Aorta (tissue), 5 donors: ENCODE results near the gene EEFSEC. TPM values are rescaled to one million over a fixed set of nuclear protein-coding genes. Genes with fewer than 3 reads are reported as not detected.

ENCODE experiments used
- ATAC-seq: fragments of 200-7000 bp; cut with Tn5 transposase; one replicate; pipeline ENCODE4 v1.9.1; 2022; ENCODE audit warnings: moderate library complexity; ENCODE audit not compliant: low FRiP score
- DNase-seq, 2 donors: peaks; one replicate each; pipeline ENCODE4 v3.0.0-alpha.2; 2020
- H3K27ac ChIP-seq, 2 donors: one replicate each; pipeline ENCODE4 v1.5.1; 2013; ENCODE audit warnings: low read length in 2 of 2, mild to moderate bottlenecking in 2 of 2, moderate library complexity in 2 of 2, control low read depth in 1 of 2, inconsistent platforms in 1 of 2, low read depth in 1 of 2
- H3K27me3 ChIP-seq, 2 donors: one replicate each; pipeline ENCODE4 v1.6.1; 2013; ENCODE audit warnings: control low read depth in 1 of 2, low read length in 1 of 2, mild to moderate bottlenecking in 1 of 2, moderate library complexity in 1 of 2; ENCODE audit not compliant: insufficient read depth in 2 of 2, control insufficient read depth in 1 of 2
- H3K36me3 ChIP-seq, 2 donors: one replicate each; pipeline ENCODE4 v1.6.1; 2013; ENCODE audit warnings: control low read depth in 1 of 2, low read length in 1 of 2, mild to moderate bottlenecking in 1 of 2; ENCODE audit not compliant: insufficient read depth in 2 of 2, control insufficient read depth in 1 of 2
- H3K4me1 ChIP-seq, 2 donors: one replicate each; pipeline ENCODE4 v1.6.1; 2013; ENCODE audit warnings: low read length in 2 of 2, control low read depth in 1 of 2, mild to moderate bottlenecking in 1 of 2, moderate library complexity in 1 of 2; ENCODE audit not compliant: insufficient read depth in 2 of 2, control insufficient read depth in 1 of 2
- H3K4me3 ChIP-seq, 2 donors: one replicate each; pipeline ENCODE4 v1.5.1; 2013; ENCODE audit warnings: low read length in 2 of 2, control low read depth in 1 of 2, mild to moderate bottlenecking in 1 of 2
- H3K9me3 ChIP-seq: one replicate; pipeline ENCODE4 v1.6.1; 2013; ENCODE audit warnings: mild to moderate bottlenecking, low read length; ENCODE audit not compliant: control insufficient read depth
- WGBS, 2 donors: extraction: QIAGEN DNeasy Blood & Tissue Kit; methylation state at CpG; one replicate each; pipeline ENCODE4 v1.1.7; 2013; 5-methylcytosine and 5-hydroxymethylcytosine counted together
- intact Hi-C, 2 donors: fragments of 100-400 bp; cut with DNase I; formaldehyde crosslinking; loops; one replicate each; pipeline versions ENCODE4 v1.14.2 to v1.15.0; 2022
- polyA plus RNA-seq, 2 donors: library from polyadenylated mRNA; stranded (reverse); fragments of 200-250 nt; gene quantifications; one replicate each; pipeline ENCODE4 v1.2.3, GENCODE V29; 2013
- total RNA-seq, 2 donors: library from RNA; stranded (reverse); fragmentation: NEBNext Ultra II Directional; extraction: Animal tissue kit (Norgen Biotek cat#: 25700); gene quantifications; one replicate each; pipeline ENCODE4 v1.2.1, GENCODE V29; 2021
- donor health status: healthy with polysubstance abuse.
- donor health status: Bipolar disorder and iron deficiency.
- donor health status: DM: no; HTN: no; CAD: no.
- donor health status: DM: no; HTN: no; CAD: no.
- donor health status: DM: yes; HTN: yes; CAD: no.

The EEFSEC gene
- total and polyA plus RNA-seq, 4 donors = 3.5 to 18.8 (median 11.6) TPM

DNA sequence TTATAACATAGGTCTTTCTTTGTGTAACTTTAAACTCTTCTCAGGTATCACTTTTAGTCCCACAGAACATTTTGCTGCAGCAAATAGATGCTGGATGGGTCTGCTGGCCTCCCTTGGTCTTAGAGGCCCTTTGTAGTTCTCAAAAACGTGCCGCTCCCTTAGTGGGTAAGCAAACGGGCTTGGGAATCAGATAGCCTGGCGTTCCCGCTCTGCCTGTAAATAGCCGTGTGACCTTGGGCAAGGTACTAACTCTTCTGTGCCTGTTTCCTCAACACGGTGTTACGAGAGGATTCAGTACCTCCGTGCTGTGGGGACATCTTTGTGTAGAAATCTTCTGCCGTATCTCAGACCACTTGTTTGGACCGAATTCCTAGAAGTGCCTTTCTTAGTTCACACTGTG is 249.0 kb downstream of the EEFSEC start:
- ATAC-seq = no peak
- H3K36me3 ChIP-seq = no peaks in the 10 kb centered on the region
- no peak for DNase-seq
- no peaks in the 10 kb centered on the region for H3K9me3 ChIP-seq
- H3K4me3 ChIP-seq = no peak overlapping the region
- no peaks in the 10 kb centered on the region for H3K4me1 ChIP-seq
- H3K27ac ChIP-seq = no peak overlapping the region
- 88 to 89% methylated on average over 11 of the region's 11 CpGs for WGBS, 2 donors
- no peaks in the 10 kb centered on the region for H3K27me3 ChIP-seq
- intact Hi-C loops = no loop called here

DNA sequence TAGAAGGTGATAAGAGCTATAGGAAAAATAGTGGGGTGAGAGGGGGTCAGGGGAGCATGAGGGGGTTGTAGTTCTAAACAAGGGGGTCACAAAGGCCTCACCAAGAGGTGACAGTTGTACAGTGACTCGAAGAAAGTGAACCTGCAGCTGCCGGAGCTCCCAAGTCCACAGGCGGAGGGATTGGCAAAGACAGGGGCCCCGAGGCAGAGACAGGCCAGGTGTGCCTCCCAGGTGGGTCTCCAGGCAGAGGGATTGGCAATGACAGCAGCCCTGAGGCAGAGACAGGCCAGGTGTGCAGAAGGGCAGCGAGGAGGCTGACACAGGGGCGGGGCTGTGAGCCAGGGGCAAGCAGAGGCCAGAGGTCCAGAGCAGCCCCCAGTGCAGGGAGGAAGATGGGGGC is 249.7 kb downstream of the EEFSEC start:
- Histone ChIP-seq H3K4me1 (no peaks in the 10 kb centered on the region), H3K27ac (no peak overlapping the region), H3K27me3 (no peaks in the 10 kb centered on the region), H3K9me3 (no peaks in the 10 kb centered on the region), H3K4me3 (no peak overlapping the region), H3K36me3 (no peaks in the 10 kb centered on the region)
- ATAC-seq (no peak), DNase-seq (no peak)
- intact Hi-C loops = no loop called here
- 92 to 94% methylated on average over 6 of the region's 6 CpGs for WGBS, 2 donors

DNA sequence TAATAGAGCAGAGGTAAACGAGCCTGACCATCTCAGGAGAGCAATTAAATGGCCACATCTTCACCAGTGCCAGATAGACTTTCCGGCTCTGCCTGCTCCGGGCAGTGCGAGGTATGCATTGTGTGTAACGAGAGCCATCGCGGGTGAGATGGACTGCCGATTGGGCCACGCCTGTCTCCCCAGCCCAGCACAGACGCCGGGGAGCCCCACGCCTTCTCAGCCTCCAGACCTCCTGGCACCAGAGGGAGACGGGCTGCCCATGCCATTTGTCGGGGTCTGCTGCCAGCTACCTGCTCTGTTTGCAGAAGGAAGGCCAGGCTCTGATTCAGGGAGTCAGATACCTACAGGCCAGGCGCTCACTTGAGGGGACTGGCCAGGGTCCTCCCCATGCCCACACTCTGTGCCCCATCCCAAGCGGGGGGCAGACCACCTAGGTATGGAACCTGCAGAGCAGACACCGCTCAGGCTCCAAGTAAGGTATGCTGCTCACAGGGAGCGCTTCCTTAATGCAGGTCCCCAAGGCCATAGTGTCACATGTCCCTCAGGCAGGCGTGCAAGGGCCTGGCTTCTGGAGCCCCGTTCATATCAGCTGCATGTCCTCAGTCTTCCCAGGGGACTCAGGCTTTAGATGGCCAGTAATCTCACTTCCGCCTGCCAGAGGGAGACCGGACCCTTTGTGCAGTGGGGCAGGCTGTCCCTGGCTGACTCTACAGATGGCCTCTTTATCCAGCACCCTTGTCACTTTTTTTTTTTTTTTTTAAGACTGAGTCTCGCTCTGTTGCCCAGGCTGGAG is 251.2 kb downstream of the EEFSEC start:
- H3K9me3 ChIP-seq = no peaks in the 10 kb centered on the region
- H3K27ac ChIP-seq = no peak overlapping the region
- no peaks in the 10 kb centered on the region for H3K27me3 ChIP-seq
- ATAC-seq (no peak), DNase-seq (no peak)
- no peak overlapping the region for H3K4me3 ChIP-seq
- intact Hi-C loops = no loop called here
- WGBS, 2 donors = 81 to 84% methylated on average over 23 of the region's 23 CpGs
- no peaks in the 10 kb centered on the region for H3K4me1 ChIP-seq
- no peaks in the 10 kb centered on the region for H3K36me3 ChIP-seq

DNA sequence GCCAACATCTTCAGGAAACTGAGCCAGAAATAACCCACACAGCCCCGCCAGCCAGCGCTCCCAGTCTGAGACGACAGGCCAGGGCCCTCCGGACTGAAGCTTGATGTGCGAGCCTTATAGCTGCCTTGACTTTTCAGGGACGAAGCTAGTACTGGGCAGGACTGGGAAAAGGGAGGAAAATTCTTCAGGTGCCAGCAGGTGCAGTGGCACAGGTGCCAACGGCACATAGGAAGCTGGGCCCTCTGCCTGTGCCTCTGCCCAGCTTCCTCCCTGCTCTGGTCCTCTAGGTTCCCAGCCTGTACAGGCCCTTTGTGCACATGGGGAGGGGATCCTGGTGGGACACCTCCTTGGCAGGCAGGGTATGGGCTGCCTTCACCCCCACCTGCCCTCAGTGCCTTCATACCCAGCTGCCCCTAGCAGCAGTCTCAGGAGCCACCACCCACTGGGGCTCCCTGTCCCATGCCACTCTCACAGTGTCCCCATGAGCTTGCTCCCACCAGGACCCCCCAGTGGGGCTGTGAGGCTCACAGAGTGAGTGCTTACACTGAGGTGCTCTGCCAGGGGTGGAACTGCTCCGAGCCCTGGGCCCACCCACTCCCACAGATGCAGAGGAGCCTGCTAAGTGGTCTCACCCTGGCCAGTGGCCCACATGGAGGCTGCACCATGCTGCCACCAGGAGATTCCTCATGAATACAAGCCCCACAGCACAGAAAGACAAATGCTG is 252.4 kb downstream of the EEFSEC start:
- intact Hi-C loops = no loop called here
- H3K9me3 ChIP-seq = no peaks in the 10 kb centered on the region
- H3K27me3 ChIP-seq = no peaks in the 10 kb centered on the region
- no peaks in the 10 kb centered on the region for H3K4me1 ChIP-seq
- H3K27ac ChIP-seq = no peak overlapping the region
- ATAC-seq (no peak), DNase-seq (no peak)
- WGBS, 2 donors = 87 to 89% methylated on average over 8 of the region's 8 CpGs
- H3K36me3 ChIP-seq = no peaks in the 10 kb centered on the region
- no peak overlapping the region for H3K4me3 ChIP-seq

GRCh38 chr3:128407247-128407646 is 254.0 kb downstream of the EEFSEC start:
- no peaks in the 10 kb centered on the region for H3K36me3 ChIP-seq
- H3K9me3 ChIP-seq = no peaks in the 10 kb centered on the region
- intact Hi-C loops = no loop called here
- DNase-seq = no peak
- no peaks in the 10 kb centered on the region for H3K4me1 ChIP-seq
- ATAC-seq = no peak
- H3K4me3 ChIP-seq = no peak overlapping the region
- no peaks in the 10 kb centered on the region for H3K27me3 ChIP-seq
- 91 to 92% methylated on average over 7 of the region's 7 CpGs for WGBS, 2 donors
- no peak overlapping the region for H3K27ac ChIP-seq

GRCh38 chr3:128408012-128408692 is 254.9 kb downstream of the EEFSEC start:
- Histone ChIP-seq H3K27me3 (no peaks in the 10 kb centered on the region), H3K4me1 (no peaks in the 10 kb centered on the region), H3K36me3 (no peaks in the 10 kb centered on the region), H3K4me3 (no peak overlapping the region), H3K27ac (no peak overlapping the region), H3K9me3 (no peaks in the 10 kb centered on the region)
- intact Hi-C loops = no loop called here
- WGBS, 2 donors = 95 to 96% methylated on average over 14 to 19 of the region's 19 CpGs
- no peak for ATAC-seq
- no peak for DNase-seq

DNA sequence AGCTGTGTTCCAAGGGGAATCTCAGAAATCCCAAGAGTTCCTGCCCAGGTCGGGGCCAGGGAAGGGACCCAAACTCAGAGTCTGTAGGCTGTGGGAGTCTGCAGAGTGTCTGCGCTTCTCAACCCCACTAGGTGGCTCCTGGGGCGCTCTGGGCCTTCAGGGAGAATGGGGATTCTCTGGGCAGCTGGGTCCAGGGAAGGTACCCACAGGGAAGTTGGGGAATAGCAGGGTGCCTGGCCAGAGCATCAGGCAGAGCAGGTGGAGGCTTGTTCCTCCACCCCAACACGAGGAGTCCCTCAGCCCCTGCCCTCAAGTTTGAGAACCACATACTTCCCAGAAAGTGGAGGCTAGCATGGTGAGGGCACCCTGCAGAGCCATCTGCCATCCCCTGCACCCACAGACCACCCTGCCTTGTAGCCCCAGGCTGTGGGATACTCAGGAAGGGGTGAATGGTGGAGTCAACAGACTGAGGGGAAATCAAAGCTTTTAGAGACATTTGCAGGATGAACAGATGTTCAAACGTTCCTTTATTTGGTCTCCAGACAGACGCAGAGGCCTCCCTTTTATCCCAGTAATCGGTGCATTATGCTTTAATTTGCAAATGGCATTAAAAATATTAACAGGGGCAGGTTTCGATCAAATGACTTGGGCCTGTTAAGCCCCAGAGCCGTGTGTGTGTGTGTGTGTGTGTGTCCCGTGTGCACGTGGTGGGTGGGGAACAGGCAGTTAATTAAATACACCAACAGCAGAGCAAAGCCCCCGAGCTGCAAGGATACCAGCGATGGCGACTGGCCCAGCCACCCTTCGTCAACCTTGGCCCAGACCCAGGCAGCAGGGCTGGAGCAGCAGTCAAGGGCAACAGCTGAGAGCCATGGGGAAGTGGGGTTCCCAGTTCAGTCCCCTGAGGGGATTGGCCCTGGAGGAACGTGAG is 255.7 kb downstream of the EEFSEC start:
- Histone ChIP-seq H3K4me1 (no peaks in the 10 kb centered on the region), H3K27ac (no peak overlapping the region), H3K27me3 (no peaks in the 10 kb centered on the region), H3K9me3 (no peaks in the 10 kb centered on the region), H3K36me3 (no peaks in the 10 kb centered on the region), H3K4me3 (no peak overlapping the region)
- DNase-seq (no peak), ATAC-seq (no peak)
- WGBS, 2 donors = 56 to 65% methylated on average over 16 of the region's 16 CpGs
- intact Hi-C loops = no loop called here
